ENCODE measurements around the gene PLXNA4.

Gene PLXNA4

DNA sequence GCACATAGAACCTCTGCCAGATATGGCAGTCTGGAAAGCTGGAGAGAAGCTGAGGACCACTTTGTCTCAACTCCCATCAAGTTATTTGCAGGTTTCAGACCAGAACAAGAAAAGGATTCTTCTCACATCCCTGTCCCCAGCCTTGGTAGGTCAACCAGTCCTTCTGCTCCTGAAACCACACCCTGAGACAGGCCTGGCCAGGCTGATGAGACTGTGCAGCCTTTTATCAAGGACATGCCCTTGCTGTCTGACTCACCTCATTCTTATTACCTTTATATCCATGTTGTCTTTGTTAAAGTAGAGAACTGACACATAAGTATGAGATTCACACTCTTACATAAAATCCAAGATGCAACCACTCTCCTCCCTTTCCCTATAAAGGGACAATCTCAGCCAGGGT lies 354.9 kb downstream of the PLXNA4 start:
- DNase-seq: no peak

DNA sequence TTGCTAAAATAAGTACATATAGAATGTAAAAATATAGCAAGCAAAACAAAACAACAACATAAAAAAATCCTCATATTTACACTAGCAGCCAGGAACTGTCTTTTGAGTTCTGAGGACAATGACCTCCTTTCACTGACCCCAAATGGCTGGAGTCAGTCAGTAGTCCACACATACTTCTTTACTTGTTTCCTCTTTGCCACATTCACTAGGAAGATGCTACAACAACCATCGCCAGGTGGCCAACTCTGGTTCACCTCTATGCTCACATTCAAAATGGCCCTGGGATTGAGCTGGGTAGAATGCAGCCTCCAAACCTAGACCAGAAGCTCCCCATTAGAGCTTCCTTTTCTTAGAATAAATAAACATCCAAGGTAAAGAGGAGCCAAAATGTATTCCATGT lies 356.2 kb downstream of the PLXNA4 start:
- DNase-seq: no peak

DNA sequence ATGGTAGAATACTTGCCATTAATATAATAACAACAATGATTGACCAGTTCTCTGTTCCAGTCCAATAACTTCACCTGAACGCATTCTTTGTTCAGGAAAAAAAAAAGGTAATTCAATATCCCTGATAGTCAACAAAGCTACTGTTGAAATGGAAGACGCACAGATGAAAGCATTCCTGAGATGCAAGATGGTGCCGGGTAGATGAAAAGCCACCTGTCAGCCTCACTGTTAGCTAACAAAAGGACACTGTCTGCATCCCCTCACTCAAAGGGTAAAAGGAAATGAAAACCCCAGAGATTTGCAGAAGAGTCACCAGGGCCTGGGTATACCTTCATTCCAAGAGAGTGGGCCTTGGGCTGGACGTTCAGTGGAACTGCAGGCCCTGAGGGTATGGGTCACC lies 357.4 kb downstream of the PLXNA4 start:
- DNase-seq: no peak

DNA sequence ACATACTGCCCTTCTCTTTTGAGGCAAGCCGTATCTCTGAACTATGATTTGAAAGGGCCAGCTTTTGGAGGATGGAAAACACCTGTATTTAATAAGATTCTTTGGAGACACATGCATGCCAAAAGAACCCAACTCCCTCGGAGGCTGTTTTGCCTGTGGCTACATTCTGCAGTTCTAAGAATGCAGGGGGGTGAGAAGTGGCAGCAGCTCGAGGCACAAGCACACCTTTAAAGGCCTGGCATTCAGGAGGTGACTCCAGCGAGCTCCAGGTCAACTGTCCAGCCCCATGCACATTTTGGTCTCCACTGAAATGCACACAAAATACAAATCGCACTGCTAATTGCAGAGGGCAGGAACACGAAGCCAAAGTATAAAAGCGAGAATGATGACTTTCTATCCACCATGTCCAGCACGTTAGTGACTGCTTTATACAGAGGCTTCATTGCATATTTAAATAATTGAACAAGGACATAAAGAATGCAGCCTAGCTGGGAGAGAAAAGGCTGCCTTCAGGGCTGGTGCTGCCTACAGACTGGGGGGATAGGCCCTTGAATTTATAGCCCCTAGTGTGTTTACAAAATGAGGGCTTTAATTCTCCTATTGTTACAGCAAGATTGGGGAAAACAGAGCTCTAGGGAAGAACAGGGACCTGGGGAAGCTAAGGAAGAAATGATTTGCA lies 359.3 kb downstream of the PLXNA4 start:
- DNase-seq: no peak

DNA sequence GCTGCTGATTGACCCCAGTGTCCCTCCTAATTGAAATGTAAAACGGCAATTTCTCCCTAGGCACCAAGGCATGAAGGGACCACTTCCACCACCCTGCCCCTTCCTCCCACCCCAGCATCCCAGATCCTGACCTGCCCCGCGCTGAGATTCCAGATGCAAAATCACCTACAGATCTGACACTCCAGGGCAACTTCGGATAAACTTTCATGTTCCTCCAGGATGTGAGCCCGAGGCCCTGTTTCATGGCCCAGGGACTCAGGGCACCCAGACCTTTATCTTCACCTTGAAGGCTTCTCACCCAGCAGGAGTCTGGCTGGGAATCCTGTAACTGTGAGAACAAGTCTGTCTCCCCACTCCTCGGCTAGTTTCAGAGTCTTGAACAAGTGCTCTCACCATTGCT lies 361.8 kb downstream of the PLXNA4 start:
- no peak for DNase-seq

DNA sequence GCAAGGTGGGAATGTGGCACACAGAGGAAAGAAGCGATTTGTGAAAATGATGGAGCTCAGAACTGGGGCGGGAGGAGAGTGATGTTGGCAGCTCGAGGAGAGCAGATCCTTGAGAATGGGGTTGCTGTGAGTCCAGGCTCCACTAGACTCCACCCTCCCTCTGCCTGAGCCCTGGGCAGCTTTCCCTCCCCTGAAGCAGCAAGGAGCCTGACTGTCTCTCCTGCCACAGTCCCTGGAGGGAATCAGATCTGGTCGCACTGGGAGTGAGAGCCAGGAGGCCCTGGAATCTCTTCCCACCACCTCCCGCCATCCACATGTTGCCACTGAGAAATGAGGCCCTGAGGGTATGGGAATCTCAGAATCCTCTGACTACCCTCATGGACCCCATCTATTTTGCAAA lies 362.7 kb downstream of the PLXNA4 start:
- no peak for DNase-seq

DNA sequence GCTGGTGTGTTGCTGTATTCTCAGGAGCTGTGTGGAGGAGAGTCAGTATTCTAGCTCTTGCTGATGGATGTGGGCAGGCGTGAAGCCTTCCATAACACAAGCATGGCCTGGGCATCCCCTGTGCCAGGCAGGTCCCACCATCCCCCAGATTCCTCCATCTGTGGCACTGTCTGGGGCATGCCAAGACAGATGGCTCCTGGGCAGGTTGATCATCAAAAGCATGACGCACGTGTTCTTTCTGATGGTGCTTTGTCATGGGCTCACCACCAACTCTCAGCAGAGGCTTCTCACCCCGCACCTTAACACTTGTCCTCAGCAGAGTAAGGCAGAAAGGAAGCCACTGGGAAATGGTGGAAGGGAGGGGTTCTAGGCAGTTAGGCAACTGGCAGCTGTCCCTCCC lies 364.3 kb downstream of the PLXNA4 start:
- no peak for DNase-seq

GRCh38 chr7:132210821-132211220 lies 365.4 kb downstream of the PLXNA4 start:
- no peak for DNase-seq

DNA sequence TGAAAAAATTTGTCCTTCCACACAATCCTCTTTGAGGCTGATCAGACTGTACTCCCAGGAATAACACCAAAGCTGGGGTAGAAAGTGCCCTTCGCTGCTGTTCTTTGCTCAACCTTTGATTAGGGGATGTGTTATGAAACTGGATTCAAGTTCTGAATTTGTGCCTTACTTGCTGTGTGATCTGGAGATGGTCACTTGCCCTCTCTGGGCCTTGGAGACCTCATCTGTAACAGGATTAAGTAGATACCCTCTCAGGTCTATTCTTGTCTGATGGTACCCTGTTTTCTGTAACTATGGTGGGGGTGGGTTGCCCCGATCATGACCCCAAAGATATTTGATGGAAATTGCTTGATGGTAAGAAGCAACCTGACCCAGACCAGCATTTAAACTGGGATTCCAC lies 368.5 kb downstream of the PLXNA4 start:
- no peak for DNase-seq

DNA sequence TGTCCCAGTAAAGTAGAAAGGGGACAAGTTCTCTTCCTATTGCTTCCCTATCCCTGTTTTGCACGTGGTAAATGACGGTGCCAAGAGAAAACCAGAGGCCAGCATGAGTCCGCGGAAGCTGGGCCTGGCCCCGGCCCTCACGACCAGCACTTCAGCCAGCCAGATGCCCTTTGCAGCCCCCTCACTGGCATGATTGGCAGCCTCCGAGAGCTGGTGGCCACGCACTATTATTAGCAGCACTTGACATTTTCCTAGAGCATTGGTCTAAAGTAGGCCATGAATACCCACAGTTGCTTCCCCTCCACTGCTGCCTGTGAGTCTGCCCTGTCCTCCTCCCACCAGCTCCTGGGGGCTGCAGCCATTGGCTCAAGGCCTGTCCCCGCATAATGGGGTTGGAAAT lies 369.1 kb downstream of the PLXNA4 start:
- no peak for DNase-seq

GRCh38 chr7:132206594-132206993 lies 369.7 kb downstream of the PLXNA4 start:
- DNase-seq: no peak

DNA sequence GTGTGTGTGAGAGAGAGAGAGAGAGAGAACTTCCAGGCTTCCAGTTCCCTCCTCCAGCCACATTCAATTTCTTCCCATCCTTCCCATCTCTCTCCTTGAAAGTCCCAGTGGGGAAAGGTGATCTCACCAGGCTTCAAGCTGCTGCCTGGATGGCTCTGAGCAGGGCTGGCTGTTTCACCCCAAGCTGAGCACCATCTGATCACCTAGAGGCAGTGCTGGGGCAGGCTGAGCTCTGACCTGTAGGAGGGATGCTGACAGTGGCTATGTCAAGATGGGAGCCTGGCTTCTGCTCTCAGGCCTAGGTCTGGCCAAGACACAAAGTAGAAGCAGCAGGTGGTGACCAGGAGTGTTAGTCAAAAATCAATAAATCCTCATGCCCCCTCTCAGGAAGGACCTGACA lies 370.8 kb downstream of the PLXNA4 start:
- no peak for DNase-seq

GRCh38 chr7:132203021-132203420 lies 373.2 kb downstream of the PLXNA4 start:
- no peak for DNase-seq

DNA sequence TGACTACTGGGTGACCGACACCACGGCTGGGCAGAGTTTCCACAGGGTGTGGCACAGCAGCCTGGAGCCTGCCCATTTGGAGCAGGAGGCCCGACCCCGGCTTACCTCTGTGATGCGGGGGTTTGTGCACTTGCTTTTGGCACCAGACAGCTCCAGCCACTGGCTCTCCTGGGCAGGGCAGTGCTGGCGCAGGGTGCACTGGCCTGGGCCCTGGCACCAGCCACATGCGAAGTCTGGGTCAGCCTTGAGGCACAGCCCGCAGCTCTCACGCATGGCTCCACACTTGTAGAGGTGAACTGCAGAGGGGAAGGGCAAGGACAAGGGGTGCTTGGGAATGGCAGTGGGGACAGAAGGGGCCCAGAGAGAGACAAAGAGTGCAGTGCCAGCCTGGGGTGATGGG lies 373.7 kb downstream of the PLXNA4 start:
- DNase-seq: no peak

DNA sequence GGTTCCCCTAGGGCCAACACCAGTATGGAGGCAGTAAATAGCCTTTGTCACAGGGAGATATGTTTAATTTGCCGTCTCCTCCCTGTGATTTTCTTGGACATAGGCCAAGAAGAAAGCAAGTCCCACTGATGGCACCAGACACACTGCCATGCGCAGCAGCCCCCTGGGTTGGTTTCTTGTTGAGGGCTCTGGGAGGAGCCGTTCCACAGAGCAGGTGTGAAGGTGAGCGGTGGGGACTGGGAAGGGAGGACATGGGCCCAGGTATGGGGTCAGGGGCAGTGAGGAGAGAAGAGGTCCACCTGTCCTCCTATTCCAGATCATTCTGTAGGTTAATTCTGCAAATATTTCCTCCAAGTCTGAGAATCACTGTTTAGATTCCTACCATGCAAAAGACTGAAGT lies 376.1 kb downstream of the PLXNA4 start:
- no peak for DNase-seq

- DNase-seq: no peak
These were observed 376.6 kb downstream of the PLXNA4 start for GRCh38 chr7:132199626-132200025.

DNA sequence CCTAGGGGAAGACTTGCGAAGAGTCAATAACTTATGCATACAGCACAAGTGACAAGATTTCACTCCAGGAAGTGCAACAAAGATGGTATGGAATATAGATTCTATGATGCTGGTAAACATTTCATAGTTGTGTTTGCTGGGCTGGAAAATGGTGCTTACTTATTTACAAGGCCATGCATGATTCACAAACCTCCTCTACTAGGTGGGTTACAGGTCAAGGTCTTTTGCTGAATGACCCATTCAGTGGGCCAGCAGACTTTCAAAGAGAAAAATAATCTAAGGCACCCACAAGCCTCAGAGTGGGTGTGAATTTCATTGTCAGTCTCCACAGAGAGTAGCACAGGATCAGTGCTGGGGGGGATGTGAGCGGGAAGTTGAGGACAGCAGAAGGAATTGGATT lies 378.5 kb downstream of the PLXNA4 start:
- no peak for DNase-seq

GRCh38 chr7:132193898-132194297 lies 382.4 kb downstream of the PLXNA4 start:
- DNase-seq: no peak

- DNase-seq: no peak
These were observed 383.5 kb downstream of the PLXNA4 start for GRCh38 chr7:132192809-132193208.

DNA sequence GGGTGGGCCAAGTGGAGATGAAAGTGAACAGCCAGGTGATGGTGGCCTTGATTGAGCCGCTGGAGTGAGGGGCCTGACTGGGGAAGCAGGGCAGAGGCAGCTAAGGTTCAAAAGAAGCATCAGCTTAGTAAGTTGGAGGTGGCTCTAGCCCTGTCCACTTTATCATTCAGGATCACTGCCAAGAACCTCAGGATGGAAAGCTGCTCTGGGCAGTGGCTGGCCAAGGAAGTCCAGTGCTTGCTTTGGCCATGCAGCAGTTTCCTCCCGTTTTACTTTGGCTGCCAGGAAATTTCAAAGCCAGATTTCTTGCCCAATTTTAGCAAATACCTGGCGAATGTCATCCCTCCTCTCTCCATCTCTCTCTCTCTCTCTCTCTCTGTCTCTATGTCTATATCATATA lies 384.9 kb downstream of the PLXNA4 start:
- no peak for DNase-seq

- DNase-seq: no peak
These were observed 385.6 kb downstream of the PLXNA4 start for GRCh38 chr7:132190683-132191082.

GRCh38 chr7:132189881-132190280 lies 386.4 kb downstream of the PLXNA4 start:
- DNase-seq: no peak

DNA sequence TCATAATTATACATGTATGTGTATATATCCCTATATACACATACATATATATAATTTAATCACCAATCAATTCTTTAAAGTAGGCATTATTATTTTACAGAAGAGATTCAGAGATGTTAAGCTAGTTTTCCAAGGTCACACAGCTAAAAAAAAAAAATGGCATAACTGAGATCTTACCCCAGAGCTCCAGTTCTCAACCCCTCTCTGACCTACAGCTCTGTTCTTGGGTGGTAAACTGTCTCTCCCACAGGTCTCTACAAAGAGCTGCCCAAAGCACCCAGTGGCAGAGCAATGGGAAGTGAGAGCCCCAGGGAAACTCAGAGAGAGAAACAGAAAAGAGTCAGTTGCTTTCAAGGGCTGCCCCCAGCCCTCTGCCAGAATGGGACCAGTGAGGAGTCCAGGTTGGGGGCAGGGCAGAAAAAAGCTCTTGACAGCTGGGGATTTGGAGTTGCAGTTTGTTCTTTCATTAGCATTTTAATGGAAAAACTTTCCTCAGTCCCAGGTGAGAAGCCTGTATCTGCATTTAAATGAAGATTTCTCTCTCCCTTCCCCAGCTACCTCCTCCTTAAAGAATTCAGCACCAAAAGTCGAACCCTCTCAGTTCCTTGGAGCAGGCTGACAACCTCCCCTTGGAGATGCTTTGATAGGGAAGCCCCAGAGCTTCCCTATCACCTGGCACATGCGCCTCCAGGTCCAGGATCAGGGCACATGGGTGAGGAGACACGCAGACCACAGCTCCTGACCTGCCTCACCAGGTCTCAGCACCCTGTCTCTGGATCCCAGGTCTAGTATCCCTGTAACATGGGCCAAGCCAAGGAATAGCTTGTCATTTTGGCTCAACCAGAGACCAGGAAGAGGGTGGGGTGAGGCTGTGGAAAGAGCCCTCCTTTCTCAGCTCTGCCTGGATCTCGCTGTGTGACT lies 388.1 kb downstream of the PLXNA4 start:
- DNase-seq: no peak

DNA sequence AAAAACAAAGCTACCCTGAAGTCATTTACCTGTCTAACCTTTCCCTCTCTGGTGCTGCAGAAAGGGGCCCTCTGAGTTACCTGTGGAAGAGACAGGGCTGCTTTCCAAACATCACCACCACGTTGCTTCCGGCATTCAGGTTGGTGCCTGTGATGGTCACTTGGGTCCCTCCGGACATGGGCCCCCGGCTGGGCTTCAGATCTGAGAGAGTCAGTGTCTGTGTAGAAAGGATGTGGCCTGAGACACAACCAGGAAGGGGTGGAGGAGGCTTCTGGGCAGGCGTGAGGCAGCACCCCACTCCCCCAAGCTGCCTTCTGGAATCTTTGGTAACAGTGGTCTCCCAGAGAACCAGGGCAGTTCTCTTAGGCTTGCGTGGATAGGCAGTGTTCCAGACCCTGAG lies 388.9 kb downstream of the PLXNA4 start:
- no peak for DNase-seq

DNA sequence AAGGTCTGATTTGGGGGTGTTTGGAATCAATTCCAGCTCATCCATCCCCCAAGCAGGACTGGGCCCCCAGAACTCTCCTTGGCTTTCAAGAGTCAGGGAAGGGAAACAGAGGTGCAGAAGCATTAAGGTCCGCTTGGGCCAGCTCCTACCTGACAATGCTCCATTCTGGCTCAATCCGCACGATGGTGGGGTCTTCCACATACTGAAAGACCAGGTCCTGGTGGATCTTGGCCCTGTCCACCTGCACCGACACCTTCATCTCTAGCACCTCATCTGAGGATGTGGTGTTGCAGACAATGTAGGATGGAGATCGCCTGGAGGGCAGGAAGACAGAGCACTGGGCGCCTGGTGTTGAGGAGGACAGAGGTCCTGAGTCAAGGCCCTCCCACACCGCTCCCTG lies 391.1 kb downstream of the PLXNA4 start:
- no peak for DNase-seq

Measured in stimulated activated CD4-positive, alpha-beta T cell treated with anti-CD3 and anti-CD28 coated beads, Interleukin-2, amount 100 ng/mL, for 24 hours (primary cell).